ENCODE measurements around the gene DSCAM. TPM values are rescaled to one million over a fixed set of nuclear protein-coding genes. Genes with fewer than 3 reads are reported as not detected.
A peak's percentile ranks its signal among the peaks of the same experiment; 100 is the strongest.
"Not testable (repeated sequence)": the region's sequence is repeated elsewhere in the genome, so short reads cannot be mapped to it uniquely, and the experiment has no call there.

The DSCAM gene
- total RNA-seq, 1 donor from 2014 or later = not detected

- H3K4me1 ChIP-seq = no peaks in the 10 kb centered on the region
These were observed 817.1 kb downstream of the DSCAM start for GRCh38 chr21:40029888-40030287.

DNA sequence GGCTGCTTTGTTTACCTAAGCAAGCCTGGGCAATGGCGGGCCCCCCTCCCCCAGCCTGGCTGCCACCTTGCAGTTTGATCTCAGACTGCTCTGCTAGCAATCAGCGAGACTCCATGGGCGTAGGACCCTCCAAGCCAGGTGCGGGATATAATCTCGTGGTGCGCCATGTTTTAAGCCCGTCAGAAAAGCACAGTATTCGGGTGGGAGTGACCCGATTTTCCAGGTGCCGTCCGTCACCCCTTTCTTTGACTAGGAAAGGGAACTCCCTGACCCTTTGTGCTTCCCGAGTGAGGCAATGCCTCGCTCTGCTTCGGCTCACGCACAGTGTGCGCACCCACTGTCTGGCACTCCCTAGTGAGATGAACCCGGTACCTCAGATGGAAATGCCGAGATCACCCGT is 818.6 kb downstream of the DSCAM start:
- not testable (repeated sequence) for H3K36me3 Mint-ChIP-seq; H3K9ac ChIP-seq; H3K27ac ChIP-seq; H3K4me3 Mint-ChIP-seq; H3F3A ChIP-seq (ENCODE audit: low read depth); H3K27ac Mint-ChIP-seq; H2AFZ ChIP-seq (replicated peaks); DNase-seq (ENCODE audit: low spot score); H3K4me1 ChIP-seq; H3K9me3 ChIP-seq (ENCODE audit: low read depth); H3K79me2 ChIP-seq (ENCODE audit: low read depth); H3K27me3 ChIP-seq; H4K20me1 ChIP-seq (ENCODE audit: low read depth); H3K4me3 ChIP-seq; H3K4me2 ChIP-seq; H3K36me3 ChIP-seq
- Mint-ChIP-seq H3K9me3 (peaks cover 19% of the 10 kb centered on the region), H3K4me1 (peaks cover 23% of the 10 kb centered on the region), H3K27me3 (ENCODE audit: insufficient read depth, low read depth) (peaks cover 15% of the 10 kb centered on the region)

More at GRCh38 chr21:40029888-40030287, 817.1 kb downstream of the DSCAM start:
- no peaks in the 10 kb centered on the region for H3K27me3 ChIP-seq
- H3K4me3 ChIP-seq = no peak overlapping the region
- no peaks in the 10 kb centered on the region for H3F3A ChIP-seq (ENCODE audit: low read depth)
- no peak for DNase-seq (ENCODE audit: low spot score)
- H3K9ac ChIP-seq = no peak overlapping the region
- no peak overlapping the region for H3K27ac ChIP-seq
- Mint-ChIP-seq H3K27me3 (ENCODE audit: insufficient read depth, low read depth) (peaks cover 15% of the 10 kb centered on the region), H3K4me1 (peaks cover 23% of the 10 kb centered on the region), H3K9me3 (peaks cover 19% of the 10 kb centered on the region), H3K27ac (no peak overlapping the region), H3K36me3 (no peaks in the 10 kb centered on the region), H3K4me3 (no peak overlapping the region)
- H2AFZ ChIP-seq (replicated peaks) = no peak overlapping the region
- TF ChIP-seq CTCF (IDR thresholded peaks at IDR 0.05) (no peak), EZH2 (IDR thresholded peaks at IDR 0.05) (no peak), EZH2phosphoT487 (IDR thresholded peaks at IDR 0.05) (no peak)
- H3K36me3 ChIP-seq = no peaks in the 10 kb centered on the region
- no peaks in the 10 kb centered on the region for H3K9me3 ChIP-seq (ENCODE audit: low read depth)
- H3K4me2 ChIP-seq = no peak overlapping the region
- no peaks in the 10 kb centered on the region for H4K20me1 ChIP-seq (ENCODE audit: low read depth)
- no peaks in the 10 kb centered on the region for H3K79me2 ChIP-seq (ENCODE audit: low read depth)

DNA sequence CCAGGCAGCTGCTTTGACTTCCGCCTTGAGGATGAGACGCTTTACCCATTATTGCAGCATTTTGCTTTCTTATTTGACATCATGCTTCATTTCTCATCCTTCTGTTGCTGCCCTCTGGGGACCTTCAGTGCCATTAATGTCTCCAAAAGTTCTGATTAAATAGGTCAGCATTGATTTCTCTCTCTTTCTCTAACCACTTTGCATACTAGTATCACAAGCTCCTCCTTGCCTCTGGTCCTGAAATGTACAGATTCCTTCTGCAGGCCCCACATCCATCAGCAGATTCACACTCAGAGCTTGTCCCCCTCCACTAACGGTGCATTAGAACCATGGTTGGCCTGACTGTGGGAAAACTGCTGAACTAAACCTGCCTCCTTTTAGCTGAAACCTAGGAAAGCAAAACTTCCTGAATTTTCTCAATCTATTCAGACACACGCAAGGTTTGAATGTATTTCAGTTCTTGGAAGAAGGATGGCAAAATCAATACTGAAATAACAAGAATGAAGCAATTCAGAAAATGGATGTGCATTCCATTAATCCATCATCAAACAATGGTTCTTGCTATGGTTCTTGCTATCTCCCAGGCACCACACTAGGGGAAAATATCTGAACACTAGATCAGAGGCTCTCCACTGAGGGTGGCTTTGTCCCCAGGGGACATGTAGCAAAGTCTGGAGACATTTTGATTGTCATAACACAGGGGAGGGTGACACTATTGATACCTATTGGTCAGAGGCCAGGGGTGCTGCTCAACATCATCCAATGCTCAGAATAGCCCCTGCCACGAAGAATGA is 825.2 kb downstream of the DSCAM start:
- Histone ChIP-seq H3K4me1 (no peaks in the 10 kb centered on the region), H3K27me3 (no peaks in the 10 kb centered on the region), H3F3A (ENCODE audit: low read depth) (no peaks in the 10 kb centered on the region), H3K36me3 (no peaks in the 10 kb centered on the region), H4K20me1 (ENCODE audit: low read depth) (no peaks in the 10 kb centered on the region), H3K27ac (no peak overlapping the region), H3K9me3 (ENCODE audit: low read depth) (no peaks in the 10 kb centered on the region), H3K79me2 (ENCODE audit: low read depth) (no peaks in the 10 kb centered on the region), H3K4me2 (no peak overlapping the region), H2AFZ (replicated peaks) (no peak overlapping the region), H3K9ac (no peak overlapping the region), H3K4me3 (no peak overlapping the region)
- no peaks in the 10 kb centered on the region for H3K36me3 Mint-ChIP-seq
- H3K27me3 Mint-ChIP-seq (ENCODE audit: insufficient read depth, low read depth) = peaks cover 2% of the 10 kb centered on the region
- H3K4me1 Mint-ChIP-seq = no peaks in the 10 kb centered on the region
- no peak overlapping the region for H3K27ac Mint-ChIP-seq
- DNase-seq (ENCODE audit: low spot score) = no peak
- H3K4me3 Mint-ChIP-seq = no peak overlapping the region
- peaks cover 5% of the 10 kb centered on the region for H3K9me3 Mint-ChIP-seq
- no peak for TF ChIP-seq CTCF (IDR thresholded peaks at IDR 0.05)
- no peak for TF ChIP-seq EZH2phosphoT487 (IDR thresholded peaks at IDR 0.05)
- no peak for TF ChIP-seq EZH2 (IDR thresholded peaks at IDR 0.05)

- H2AFZ ChIP-seq (replicated peaks) = no peak overlapping the region
- no peak overlapping the region for H3K4me2 ChIP-seq
- H3K27me3 Mint-ChIP-seq (ENCODE audit: insufficient read depth, low read depth) = peaks cover 2% of the 10 kb centered on the region
- TF ChIP-seq CTCF (IDR thresholded peaks at IDR 0.05) (no peak), EZH2 (IDR thresholded peaks at IDR 0.05) (no peak), EZH2phosphoT487 (IDR thresholded peaks at IDR 0.05) (no peak)
- H3K4me3 Mint-ChIP-seq = no peak overlapping the region
- H4K20me1 ChIP-seq (ENCODE audit: low read depth) = no peaks in the 10 kb centered on the region
- H3K9ac ChIP-seq = no peak overlapping the region
- no peaks in the 10 kb centered on the region for H3K36me3 ChIP-seq
- no peaks in the 10 kb centered on the region for H3K27me3 ChIP-seq
- peak overlapping the region; percentile 25 for H3K27ac Mint-ChIP-seq
- H3K9me3 ChIP-seq (ENCODE audit: low read depth) = no peaks in the 10 kb centered on the region
- H3K4me3 ChIP-seq = no peak overlapping the region
- H3K27ac ChIP-seq = no peak overlapping the region
- no peaks in the 10 kb centered on the region for H3K4me1 Mint-ChIP-seq
- no peak for DNase-seq (ENCODE audit: low spot score)
- no peaks in the 10 kb centered on the region for H3K79me2 ChIP-seq (ENCODE audit: low read depth)
- H3F3A ChIP-seq (ENCODE audit: low read depth) = no peaks in the 10 kb centered on the region
- H3K4me1 ChIP-seq = no peaks in the 10 kb centered on the region
- no peaks in the 10 kb centered on the region for H3K36me3 Mint-ChIP-seq
- H3K9me3 Mint-ChIP-seq = peaks cover 4% of the 10 kb centered on the region
These were observed 826.3 kb downstream of the DSCAM start for GRCh38 chr21:40020651-40021050.
